T-helper 17 cell (primary cell): Measurements from ENCODE around the gene LMF2. TPM values are rescaled to one million over a fixed set of nuclear protein-coding genes. Genes with fewer than 3 reads are reported as not detected.

Experiments
- ATAC-seq: fragments of 150-1000 bp; cut with Tn5 transposase; 2 replicates; pipeline ENCODE4 v1.10.0; 2021; ENCODE audit warnings: mild to moderate bottlenecking, moderate library complexity
- DNase-seq, 3 donors: peaks; one replicate each; pipeline versions ENCODE4 v3.0.0 to v3.0.0-alpha.2; 2020 to 2021
- H3K9me3 ChIP-seq: one replicate; pipeline ENCODE4 v1.7.0; 2013; ENCODE audit warnings: low read length, mild to moderate bottlenecking; ENCODE audit not compliant: control insufficient read depth, poor library complexity, severe bottlenecking
- H3K27ac Mint-ChIP-seq: one replicate; pipeline ENCODE4 v1.8.0; 2022; ENCODE audit warnings: mild to moderate bottlenecking, moderate library complexity, mixed read lengths
- H3K27me3 Mint-ChIP-seq: one replicate; pipeline ENCODE4 v1.8.0; 2022; ENCODE audit warnings: mixed read lengths
- H3K36me3 Mint-ChIP-seq: one replicate; pipeline ENCODE4 v1.8.0; 2022; ENCODE audit warnings: low read depth, mixed read lengths
- H3K4me1 Mint-ChIP-seq: one replicate; pipeline ENCODE4 v1.8.0; 2022; ENCODE audit warnings: mild to moderate bottlenecking, mixed read lengths
- H3K4me3 Mint-ChIP-seq: one replicate; pipeline ENCODE4 v1.8.0; 2022; ENCODE audit warnings: mild to moderate bottlenecking, moderate library complexity, mixed read lengths
- total RNA-seq, 4 donors: library from RNA in 2 of 4; stranded (reverse) in 2 of 4; gene quantifications; one replicate each; pipeline ENCODE4 v1.2.3 and lab custom pipeline; 2022 to 2026

Gene LMF2
- total RNA-seq, 2 donors from 2014 or later, result 110 to 130 TPM

DNA sequence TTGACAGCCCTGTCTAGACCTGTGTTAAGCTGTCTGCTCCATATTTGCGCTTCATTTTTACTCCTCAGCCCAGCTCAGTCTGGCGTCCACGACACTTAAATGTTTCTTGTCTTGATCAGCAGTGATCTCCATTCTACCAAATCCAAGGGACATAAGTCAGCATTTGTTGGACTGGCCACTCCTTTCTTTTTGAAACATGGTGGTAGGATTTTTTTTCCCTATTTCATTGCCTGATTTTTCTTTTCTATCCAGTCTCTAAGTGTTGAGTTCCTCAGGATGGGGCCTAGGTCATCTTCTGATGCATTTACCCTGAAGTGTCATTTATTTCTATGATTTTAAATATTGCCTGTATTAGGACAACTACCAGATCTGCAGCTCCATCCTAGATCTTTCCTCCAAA lies 1.4 kb upstream of the LMF2 start:
- no peaks in the 10 kb centered on the region for H3K27me3 Mint-ChIP-seq
- H3K27ac Mint-ChIP-seq, result peak overlapping the region; percentile 94
- DNase-seq (no peak), ATAC-seq (no peak)
- H3K4me1 Mint-ChIP-seq, result peaks cover 15% of the 10 kb centered on the region
- no peaks in the 10 kb centered on the region for H3K9me3 ChIP-seq
- H3K4me3 Mint-ChIP-seq, result peak overlapping the region; percentile 95
- H3K36me3 Mint-ChIP-seq, result no peaks in the 10 kb centered on the region

DNA sequence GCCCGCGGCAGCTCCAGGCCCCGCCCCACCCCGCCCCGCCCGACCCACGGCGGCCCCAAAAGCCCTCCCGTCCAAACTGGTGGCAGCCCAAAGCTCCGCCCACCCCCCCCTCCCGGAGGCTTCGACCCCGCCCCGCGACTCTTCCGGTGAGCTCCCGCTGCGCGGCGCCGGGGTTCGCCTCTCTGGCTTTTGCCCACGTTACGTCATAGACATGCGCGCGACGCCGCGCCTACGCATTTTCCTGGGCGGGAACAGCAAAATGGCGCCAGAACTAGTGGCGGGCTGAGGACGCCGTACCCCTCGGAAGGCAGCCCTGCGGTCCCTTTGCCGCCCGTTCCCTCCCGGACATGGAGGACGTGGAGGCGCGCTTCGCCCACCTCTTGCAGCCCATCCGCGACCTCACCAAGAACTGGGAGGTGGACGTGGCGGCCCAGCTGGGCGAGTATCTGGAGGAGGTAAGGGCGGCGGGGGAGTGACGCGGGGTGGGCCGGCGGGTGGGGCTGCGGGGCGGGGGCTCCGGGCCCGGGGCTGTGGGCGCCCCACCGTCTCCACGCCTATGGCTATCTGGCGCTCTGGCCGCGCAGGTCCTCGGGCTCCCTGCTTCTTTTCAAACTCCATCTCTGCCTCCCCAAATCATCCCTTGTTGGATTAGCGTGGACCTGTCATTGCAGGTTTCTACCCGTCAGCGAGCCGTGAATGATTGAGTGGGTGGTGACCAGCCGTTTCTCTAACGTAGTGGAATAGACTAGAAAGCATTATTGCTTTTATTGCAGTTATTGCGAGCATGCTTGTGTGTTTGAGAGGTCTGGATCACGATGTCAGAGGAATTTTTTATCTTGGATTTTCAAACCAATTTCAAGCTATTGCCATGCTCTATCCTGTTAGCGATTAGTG lies 736 bp upstream of the LMF2 start, which contains the start of gene NCAPH2:
Gene NCAPH2 (plus strand): TSS at position 234 of the 894 bp plus-strand sequence. CDS start 114 bp downstream, at position 348.
- no peaks in the 10 kb centered on the region for H3K9me3 ChIP-seq
- DNase-seq (peak in 2 of 3 donors; percentile 96), ATAC-seq (peak; percentile 80)
- peak within 1 kb of the TSS; percentile 94 for H3K27ac Mint-ChIP-seq
- no peaks in the 10 kb centered on the region for H3K36me3 Mint-ChIP-seq
- peaks cover 14% of the 10 kb centered on the region for H3K4me1 Mint-ChIP-seq
- no peaks in the 10 kb centered on the region for H3K27me3 Mint-ChIP-seq
- peak within 1 kb of the TSS; percentile 96 for H3K4me3 Mint-ChIP-seq

GRCh38 chr22:50506611-50507420 lies 686 bp downstream of the LMF2 start:
- H3K4me3 Mint-ChIP-seq, result peak overlapping the region; percentile 96
- DNase-seq, result no peak
- H3K36me3 Mint-ChIP-seq, result no peaks in the 10 kb centered on the region
- H3K27ac Mint-ChIP-seq, result peak overlapping the region; percentile 94
- no peaks in the 10 kb centered on the region for H3K9me3 ChIP-seq
- H3K4me1 Mint-ChIP-seq, result peaks cover 14% of the 10 kb centered on the region
- ATAC-seq, result no peak
- H3K27me3 Mint-ChIP-seq, result no peaks in the 10 kb centered on the region

GRCh38 chr22:50505776-50506610 lies 1.5 kb downstream of the LMF2 start:
- Mint-ChIP-seq H3K27me3 (no peaks in the 10 kb centered on the region), H3K4me1 (peaks cover 14% of the 10 kb centered on the region), H3K36me3 (no peaks in the 10 kb centered on the region), H3K27ac (no peak overlapping the region), H3K4me3 (peak overlapping the region; percentile 63)
- no peak for ATAC-seq
- DNase-seq, result no peak
- no peaks in the 10 kb centered on the region for H3K9me3 ChIP-seq

- DNase-seq, result no peak
- ATAC-seq, result no peak
- H3K9me3 ChIP-seq, result no peaks in the 10 kb centered on the region
- H3K4me3 Mint-ChIP-seq, result no peak overlapping the region
- H3K4me1 Mint-ChIP-seq, result peaks cover 14% of the 10 kb centered on the region
- H3K27ac Mint-ChIP-seq, result no peak overlapping the region
- H3K36me3 Mint-ChIP-seq, result no peaks in the 10 kb centered on the region
- no peaks in the 10 kb centered on the region for H3K27me3 Mint-ChIP-seq
Observed at GRCh38 chr22:50505276-50505775, 2.2 kb downstream of the LMF2 start.

DNA sequence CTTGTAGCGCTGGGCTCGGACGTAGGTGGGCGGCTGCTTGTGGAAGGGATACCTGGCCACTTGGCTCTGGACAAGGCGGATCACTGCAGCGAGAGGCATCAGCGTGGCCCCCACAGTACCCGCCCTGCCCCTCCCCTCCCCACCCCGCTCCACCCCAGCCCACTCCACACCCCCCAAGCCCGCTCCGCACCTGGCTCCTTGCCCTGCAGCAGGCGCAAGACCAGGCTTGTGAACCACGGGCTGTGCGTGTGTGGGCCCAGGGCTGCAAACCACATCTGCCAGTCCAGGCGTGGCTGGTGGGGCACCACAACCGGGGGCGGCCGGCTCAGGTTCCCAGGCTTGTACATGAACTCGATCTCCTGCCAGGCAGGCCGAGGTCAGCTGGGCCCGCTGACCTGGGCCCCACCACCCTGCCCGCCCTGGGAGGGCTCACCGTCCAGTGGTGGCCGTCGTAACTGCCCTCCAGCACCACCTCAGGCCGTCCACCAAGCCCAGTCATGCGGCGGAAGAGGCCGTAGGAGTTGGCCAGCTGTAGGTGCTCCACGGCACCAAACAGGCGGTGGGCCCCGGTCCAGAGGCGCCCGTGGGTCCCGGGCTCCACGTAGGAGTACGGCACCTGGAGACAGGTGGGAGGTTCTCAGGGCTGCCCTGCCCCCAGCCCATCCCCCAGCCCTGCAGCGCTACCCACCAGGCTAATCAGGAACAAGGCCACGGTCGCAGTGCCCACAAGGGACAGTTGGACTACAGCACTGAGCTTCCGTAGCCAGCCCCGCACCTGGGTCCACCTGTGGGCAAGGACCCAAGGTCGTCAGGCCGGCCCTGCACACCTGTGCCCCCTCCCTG lies 2.9 kb downstream of the LMF2 start:
- ATAC-seq, result no peak
- Mint-ChIP-seq H3K4me3 (no peak overlapping the region), H3K36me3 (no peaks in the 10 kb centered on the region), H3K27ac (no peak overlapping the region), H3K27me3 (no peaks in the 10 kb centered on the region), H3K4me1 (peaks cover 13% of the 10 kb centered on the region)
- H3K9me3 ChIP-seq, result no peaks in the 10 kb centered on the region
- no peak for DNase-seq

GRCh38 chr22:50503475-50504145 lies 3.9 kb downstream of the LMF2 start:
- H3K27me3 Mint-ChIP-seq, result no peaks in the 10 kb centered on the region
- no peak overlapping the region for H3K4me3 Mint-ChIP-seq
- ATAC-seq (no peak), DNase-seq (no peak)
- no peaks in the 10 kb centered on the region for H3K36me3 Mint-ChIP-seq
- peaks cover 7% of the 10 kb centered on the region for H3K4me1 Mint-ChIP-seq
- no peak overlapping the region for H3K27ac Mint-ChIP-seq
- no peaks in the 10 kb centered on the region for H3K9me3 ChIP-seq

GRCh38 chr22:50502628-50503474 lies 4.7 kb downstream of the LMF2 start:
- no peak overlapping the region for H3K27ac Mint-ChIP-seq
- ATAC-seq (no peak), DNase-seq (no peak)
- H3K4me1 Mint-ChIP-seq, result peaks cover 6% of the 10 kb centered on the region
- H3K27me3 Mint-ChIP-seq, result no peaks in the 10 kb centered on the region
- no peak overlapping the region for H3K4me3 Mint-ChIP-seq
- H3K9me3 ChIP-seq, result no peaks in the 10 kb centered on the region
- no peaks in the 10 kb centered on the region for H3K36me3 Mint-ChIP-seq

DNA sequence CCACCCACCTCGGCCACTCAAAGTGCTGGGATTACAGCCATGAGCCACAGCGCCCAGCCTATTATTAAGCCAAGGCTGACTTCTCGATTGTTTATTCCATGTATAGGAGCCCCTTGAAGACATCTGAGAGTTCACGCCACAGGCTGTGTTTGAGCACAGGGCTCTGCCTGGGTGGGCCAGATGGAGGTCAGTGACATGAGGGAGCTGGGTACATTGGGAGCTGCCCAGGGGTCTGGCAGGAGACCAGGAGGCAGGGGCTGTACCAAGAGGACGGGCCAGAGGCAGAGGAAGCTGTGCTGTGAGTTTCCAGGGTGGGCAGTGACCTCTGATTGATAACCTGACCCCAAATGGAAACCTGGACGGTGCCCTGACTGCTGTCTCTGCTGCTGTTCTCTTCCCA lies 5.4 kb downstream of the LMF2 start:
- no peaks in the 10 kb centered on the region for H3K27me3 Mint-ChIP-seq
- no peaks in the 10 kb centered on the region for H3K36me3 Mint-ChIP-seq
- ATAC-seq, result no peak
- no peak for DNase-seq
- H3K4me3 Mint-ChIP-seq, result no peak overlapping the region
- H3K9me3 ChIP-seq, result no peaks in the 10 kb centered on the region
- H3K4me1 Mint-ChIP-seq, result peaks cover 5% of the 10 kb centered on the region
- no peak overlapping the region for H3K27ac Mint-ChIP-seq

DNA sequence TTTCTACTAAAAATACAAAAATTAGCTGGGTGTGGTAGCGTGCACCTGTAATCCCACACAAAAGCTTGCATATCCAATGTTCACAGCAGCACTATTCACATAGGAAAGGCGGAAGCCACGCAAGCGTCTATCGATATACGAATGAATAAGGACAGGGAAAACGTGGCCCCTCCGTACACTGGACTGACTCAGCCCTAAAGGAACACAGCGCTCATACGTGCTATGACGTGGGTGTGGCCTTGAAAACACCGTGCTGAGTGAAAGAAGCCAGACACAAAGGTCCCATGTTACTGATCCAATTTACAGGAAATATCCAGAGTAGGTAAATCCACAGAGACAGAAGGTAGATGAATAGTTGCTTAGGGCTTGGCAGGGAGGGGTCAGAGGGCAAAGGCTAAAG lies 7.0 kb downstream of the LMF2 start:
- ATAC-seq, result no peak
- Mint-ChIP-seq H3K36me3 (no peaks in the 10 kb centered on the region), H3K27ac (no peak overlapping the region), H3K4me3 (no peak overlapping the region), H3K4me1 (peaks cover 7% of the 10 kb centered on the region), H3K27me3 (no peaks in the 10 kb centered on the region)
- no peaks in the 10 kb centered on the region for H3K9me3 ChIP-seq
- no peak for DNase-seq

GRCh38 chr22:50498322-50498890 lies 9.1 kb downstream of the LMF2 start:
- Mint-ChIP-seq H3K27me3 (no peaks in the 10 kb centered on the region), H3K4me3 (no peak overlapping the region), H3K4me1 (peaks cover 7% of the 10 kb centered on the region), H3K36me3 (no peaks in the 10 kb centered on the region), H3K27ac (peak overlapping the region; percentile 51)
- ATAC-seq (peak; percentile 96), DNase-seq (peak in 1 of 3 donors; percentile 55)
- H3K9me3 ChIP-seq, result no peaks in the 10 kb centered on the region
